ENCODE results near the gene KAT2B.
A peak's percentile ranks its signal among the peaks of the same experiment; 100 is the strongest.

The KAT2B gene

GRCh38 chr3:20057612-20058180 is 17.4 kb downstream of the KAT2B start:
- H3K27ac ChIP-seq = peak overlapping the region; percentile 87; the same call in 1 of the 2 replicates
- TF ChIP-seq CTCF (conservative IDR thresholded peaks at IDR 0.05; ENCODE audit: low read depth, low read length) = no peak
- peaks cover 63% of the 10 kb centered on the region for H3K79me2 ChIP-seq (ENCODE audit: insufficient read depth, low read depth)

GRCh38 chr3:20059929-20060328 is 19.7 kb downstream of the KAT2B start:
- no peak for TF ChIP-seq CTCF (conservative IDR thresholded peaks at IDR 0.05; ENCODE audit: low read depth, low read length)
- no peak overlapping the region for H3K4me3 ChIP-seq (IDR thresholded peaks at IDR 0.05; ENCODE audit: insufficient read depth, low read depth, low read length)
- no peaks in the 10 kb centered on the region for H3K27me3 ChIP-seq (ENCODE audit: insufficient read depth, low read depth)
- no peak overlapping the region for H3K9ac ChIP-seq
- H3K36me3 ChIP-seq (ENCODE audit: insufficient read depth) = no peaks in the 10 kb centered on the region
- no peak overlapping the region for H3K4me2 ChIP-seq
- H2AFZ ChIP-seq (ENCODE audit: low read depth) = no peak overlapping the region
- no peak overlapping the region for H3K27ac ChIP-seq
- peaks cover 49% of the 10 kb centered on the region for H3K4me1 ChIP-seq (ENCODE audit: low read depth, poor library complexity, severe bottlenecking)
- H3K79me2 ChIP-seq (ENCODE audit: insufficient read depth, low read depth) = peaks cover 61% of the 10 kb centered on the region
- H4K20me1 ChIP-seq (ENCODE audit: insufficient read depth) = no peaks in the 10 kb centered on the region

More at GRCh38 chr3:20057612-20058180, 17.4 kb downstream of the KAT2B start:
- Histone ChIP-seq H3K4me2 (peak overlapping the region; percentile 87), H3K4me3 (IDR thresholded peaks at IDR 0.05; ENCODE audit: insufficient read depth, low read depth, low read length) (no peak overlapping the region), H3K27me3 (ENCODE audit: insufficient read depth, low read depth) (no peaks in the 10 kb centered on the region), H2AFZ (ENCODE audit: low read depth) (no peak overlapping the region), H3K4me1 (ENCODE audit: low read depth, poor library complexity, severe bottlenecking) (peaks cover 68% of the 10 kb centered on the region), H3K9ac (no peak overlapping the region), H4K20me1 (ENCODE audit: insufficient read depth) (no peaks in the 10 kb centered on the region), H3K36me3 (ENCODE audit: insufficient read depth) (no peaks in the 10 kb centered on the region)

DNA sequence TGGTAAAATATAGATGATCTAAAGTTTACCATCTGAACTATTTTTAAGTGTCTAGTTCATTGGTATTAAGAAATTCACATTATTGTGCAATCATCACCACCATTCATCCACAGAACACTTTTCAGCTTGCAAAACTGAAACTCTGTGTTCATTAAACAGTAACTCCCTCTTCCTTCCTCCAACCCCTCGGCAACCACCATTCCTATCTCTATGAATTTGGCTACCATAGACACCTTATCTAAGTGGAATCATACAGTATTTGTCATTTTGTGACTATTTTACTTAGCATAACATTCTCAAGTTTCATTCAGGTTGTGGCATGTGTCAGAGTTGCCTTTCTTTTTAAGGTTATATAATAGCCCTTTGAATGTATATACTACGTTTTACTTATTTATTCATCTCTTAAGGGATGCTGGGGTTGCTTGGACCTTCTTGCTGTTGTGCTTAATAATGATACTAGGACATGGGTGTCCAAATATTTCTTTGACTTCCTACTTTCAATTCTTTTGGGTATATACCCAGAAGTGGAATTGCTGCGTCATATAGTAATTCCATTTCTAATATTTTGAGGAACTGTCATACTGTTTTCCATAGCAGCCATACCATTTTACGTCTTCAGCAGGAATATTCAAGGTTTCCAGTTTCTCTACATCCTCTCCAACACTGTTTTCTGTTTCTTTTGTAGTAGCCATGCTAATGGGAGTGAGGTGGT is 20.9 kb downstream of the KAT2B start:
- Histone ChIP-seq H3K27ac (no peak overlapping the region), H3K27me3 (ENCODE audit: insufficient read depth, low read depth) (no peaks in the 10 kb centered on the region)

DNA sequence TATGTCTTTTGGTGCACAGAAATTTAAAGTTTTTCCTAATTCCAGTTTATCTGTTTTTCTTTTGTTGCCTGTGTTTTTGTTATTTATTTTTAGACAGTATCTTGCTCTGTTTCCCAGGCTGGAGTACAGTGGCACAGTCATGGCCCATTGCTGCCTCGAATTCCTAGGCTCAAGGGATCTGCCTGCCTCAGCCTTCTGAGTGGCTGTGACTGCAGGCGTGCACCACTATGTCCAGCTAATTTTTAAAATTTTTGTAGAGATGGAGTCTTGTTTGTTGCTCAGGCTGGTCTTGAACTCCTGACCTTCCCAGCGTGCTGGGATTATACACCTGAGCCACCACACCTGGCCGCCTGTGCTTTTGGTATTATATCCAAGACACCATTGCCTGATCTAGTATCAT is 22.8 kb downstream of the KAT2B start:
- peaks cover 26% of the 10 kb centered on the region for H3K4me1 ChIP-seq (ENCODE audit: low read depth, poor library complexity, severe bottlenecking)
- no peak overlapping the region for H3K9ac ChIP-seq
- no peak overlapping the region for H3K4me2 ChIP-seq
- no peaks in the 10 kb centered on the region for H4K20me1 ChIP-seq (ENCODE audit: insufficient read depth)
- H3K4me3 ChIP-seq (IDR thresholded peaks at IDR 0.05; ENCODE audit: insufficient read depth, low read depth, low read length) = no peak overlapping the region
- H2AFZ ChIP-seq (ENCODE audit: low read depth) = no peak overlapping the region
- peaks cover 39% of the 10 kb centered on the region for H3K79me2 ChIP-seq (ENCODE audit: insufficient read depth, low read depth)
- TF ChIP-seq CTCF (conservative IDR thresholded peaks at IDR 0.05; ENCODE audit: low read depth, low read length) = no peak
- H3K27me3 ChIP-seq (ENCODE audit: insufficient read depth, low read depth) = no peaks in the 10 kb centered on the region
- H3K27ac ChIP-seq = no peak overlapping the region
- H3K36me3 ChIP-seq (ENCODE audit: insufficient read depth) = no peaks in the 10 kb centered on the region

More for the DNA sequence above, 20.9 kb downstream of the KAT2B start:
- no peak for TF ChIP-seq CTCF (conservative IDR thresholded peaks at IDR 0.05; ENCODE audit: low read depth, low read length)
- Histone ChIP-seq H3K4me1 (ENCODE audit: low read depth, poor library complexity, severe bottlenecking) (peaks cover 45% of the 10 kb centered on the region), H4K20me1 (ENCODE audit: insufficient read depth) (no peaks in the 10 kb centered on the region), H3K4me3 (IDR thresholded peaks at IDR 0.05; ENCODE audit: insufficient read depth, low read depth, low read length) (no peak overlapping the region), H3K36me3 (ENCODE audit: insufficient read depth) (no peaks in the 10 kb centered on the region), H2AFZ (ENCODE audit: low read depth) (no peak overlapping the region), H3K9ac (no peak overlapping the region), H3K4me2 (peak overlapping the region; percentile 18; the same call in 1 of the 2 replicates), H3K79me2 (ENCODE audit: insufficient read depth, low read depth) (peaks cover 57% of the 10 kb centered on the region)
